Activated T-cell treated with anti-CD3 and anti-CD28 coated beads, Interleukin-2, amount 50 U/mL, for 72 hours (primary cell): Measurements from ENCODE around the gene SMO. TPM values are rescaled to one million over a fixed set of nuclear protein-coding genes. Genes with fewer than 3 reads are reported as not detected.
"Not testable (repeated sequence)": the region's sequence is repeated elsewhere in the genome, so short reads cannot be mapped to it uniquely, and the experiment has no call there.

ENCODE experiments used
- ATAC-seq, 2 donors: fragments of 150-1000 bp; cut with Tn5 transposase; replicated peaks in 1 of 2; 2 replicates each; pipeline ENCODE4 v1.10.0; 2021; ENCODE audit warnings: moderate library complexity in 2 of 2, mild to moderate bottlenecking in 1 of 2
- DNase-seq, 2 donors: peaks; one replicate each; pipeline ENCODE4 v3.0.0; 2021 to 2022; ENCODE audit warnings: mixed read lengths in 1 of 2
- H3K27ac Mint-ChIP-seq: one replicate; pipeline ENCODE4 v1.8.0; 2022; ENCODE audit warnings: mild to moderate bottlenecking, moderate library complexity, mixed read lengths
- H3K27me3 Mint-ChIP-seq: one replicate; pipeline ENCODE4 v1.8.0; 2022; ENCODE audit warnings: low read depth, mixed read lengths
- H3K36me3 Mint-ChIP-seq, 2 donors: one replicate each; pipeline ENCODE4 v1.8.0; 2022; ENCODE audit warnings: mixed read lengths in 2 of 2, mild to moderate bottlenecking in 1 of 2; ENCODE audit not compliant: insufficient read depth in 2 of 2
- H3K4me1 Mint-ChIP-seq: one replicate; pipeline ENCODE4 v1.8.0; 2022; ENCODE audit warnings: low read depth, mixed read lengths
- H3K4me3 Mint-ChIP-seq, 2 donors: one replicate each; pipeline ENCODE4 v1.8.0; 2022; ENCODE audit warnings: mild to moderate bottlenecking in 2 of 2, mixed read lengths in 2 of 2, moderate library complexity in 2 of 2
- H3K9me3 Mint-ChIP-seq, 2 donors: one replicate each; pipeline ENCODE4 v1.8.0; 2022; ENCODE audit warnings: mixed read lengths in 2 of 2
- total RNA-seq, 2 donors: library from RNA; stranded (reverse); gene quantifications; one replicate each; pipeline ENCODE4 v1.2.3, GENCODE V29; 2022

The SMO gene
- total RNA-seq, 2 donors from 2014 or later: 0.84 to 2.0 TPM

GRCh38 chr7:129161524-129162225 lies 26.8 kb upstream of the SMO start:
- peaks cover 0 to 5% of the 10 kb centered on the region in 2 donors for H3K36me3 Mint-ChIP-seq
- ATAC-seq (no peak), DNase-seq (no peak)
- H3K27ac Mint-ChIP-seq: no peak overlapping the region
- no peak overlapping the region for H3K4me3 Mint-ChIP-seq
- H3K4me1 Mint-ChIP-seq: peaks cover 3% of the 10 kb centered on the region
- H3K27me3 Mint-ChIP-seq: no peaks in the 10 kb centered on the region
- H3K9me3 Mint-ChIP-seq: no peaks in the 10 kb centered on the region

- Mint-ChIP-seq H3K36me3 (peaks cover 0 to 5% of the 10 kb centered on the region in 2 donors), H3K27me3 (peaks cover 3% of the 10 kb centered on the region), H3K9me3 (no peaks in the 10 kb centered on the region), H3K4me3 (no peak overlapping the region), H3K4me1 (peaks cover 7% of the 10 kb centered on the region), H3K27ac (no peak overlapping the region)
- ATAC-seq (no peak), DNase-seq (no peak)
Observed at GRCh38 chr7:129162732-129163131, 25.7 kb upstream of the SMO start.

DNA sequence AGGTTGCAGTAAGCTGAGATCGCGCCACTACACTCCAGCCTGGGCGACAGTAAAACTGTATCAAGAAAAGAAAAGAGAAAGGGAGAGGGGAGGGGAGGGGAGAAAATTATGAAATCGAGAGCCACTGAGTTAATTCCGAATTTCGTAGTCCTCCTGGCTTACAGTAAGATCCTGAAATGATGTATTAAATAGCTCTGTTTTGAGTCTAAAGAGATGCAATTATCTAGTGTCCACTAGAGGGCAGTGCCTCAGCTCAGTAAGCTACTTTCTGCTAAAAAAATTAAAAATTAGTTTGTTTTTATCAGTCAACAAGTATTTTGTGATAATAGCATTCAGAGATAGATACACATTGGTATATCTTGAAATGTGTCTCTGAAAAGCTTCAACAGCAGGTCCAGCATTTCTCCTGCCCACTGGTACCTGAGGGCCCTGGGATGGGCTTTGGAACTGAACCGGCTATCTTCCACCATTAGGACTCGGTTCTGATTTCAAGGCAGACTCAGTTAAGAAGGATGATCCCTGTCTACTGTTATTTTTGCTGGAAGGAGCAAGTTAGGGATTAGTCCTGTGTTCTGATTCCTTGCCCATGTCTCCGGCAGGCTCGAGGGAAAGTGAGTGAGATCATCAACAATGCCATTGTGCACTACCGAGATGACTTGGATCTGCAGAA lies 24.4 kb upstream of the SMO start:
- Mint-ChIP-seq H3K27ac (no peak overlapping the region), H3K4me1 (peaks cover 11% of the 10 kb centered on the region), H3K9me3 (no peaks in the 10 kb centered on the region), H3K36me3 (peaks cover 0 to 5% of the 10 kb centered on the region in 2 donors), H3K27me3 (peaks cover 14% of the 10 kb centered on the region), H3K4me3 (no peak overlapping the region)
- ATAC-seq (peak; percentile 43 to 61), DNase-seq (peak; percentile 10 to 33)

DNA sequence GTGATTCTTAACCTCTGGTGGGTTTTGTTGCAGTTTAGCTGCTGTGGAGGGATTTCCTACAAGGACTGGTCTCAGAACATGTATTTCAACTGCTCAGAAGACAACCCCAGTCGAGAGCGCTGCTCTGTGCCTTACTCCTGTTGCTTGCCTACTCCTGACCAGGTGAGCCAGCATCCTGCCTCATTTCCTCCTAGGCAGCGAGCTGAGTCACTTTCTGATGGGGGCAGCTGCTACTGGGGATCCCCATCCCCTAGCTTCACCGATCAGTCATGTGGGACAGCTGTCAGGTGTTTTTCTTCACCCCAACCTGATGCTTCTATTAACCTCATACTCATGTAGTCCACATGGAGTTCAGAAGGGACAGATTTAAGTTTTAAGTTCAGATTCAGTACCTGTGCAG lies 21.7 kb upstream of the SMO start:
- H3K4me1 Mint-ChIP-seq: peaks cover 25% of the 10 kb centered on the region
- no peak overlapping the region for H3K27ac Mint-ChIP-seq
- no peaks in the 10 kb centered on the region for H3K9me3 Mint-ChIP-seq
- no peak overlapping the region for H3K4me3 Mint-ChIP-seq
- peaks cover 14% of the 10 kb centered on the region for H3K27me3 Mint-ChIP-seq
- peak; percentile 52 to 57 for ATAC-seq
- peaks cover 0 to 5% of the 10 kb centered on the region in 2 donors for H3K36me3 Mint-ChIP-seq
- DNase-seq: peak; percentile 33 to 60

GRCh38 chr7:129167817-129168216 lies 20.6 kb upstream of the SMO start:
- no peak for ATAC-seq
- Mint-ChIP-seq H3K4me1 (peaks cover 25% of the 10 kb centered on the region), H3K27me3 (peaks cover 14% of the 10 kb centered on the region), H3K36me3 (peaks cover 0 to 5% of the 10 kb centered on the region in 2 donors), H3K27ac (no peak overlapping the region), H3K4me3 (peak overlapping the region; percentile 84 to 86), H3K9me3 (no peaks in the 10 kb centered on the region)
- DNase-seq: no peak

- peaks cover 18% of the 10 kb centered on the region for H3K27me3 Mint-ChIP-seq
- DNase-seq (no peak), ATAC-seq (no peak)
- H3K9me3 Mint-ChIP-seq: no peaks in the 10 kb centered on the region
- H3K27ac Mint-ChIP-seq: no peak overlapping the region
- peak overlapping the region; percentile 84 to 86 for H3K4me3 Mint-ChIP-seq
- H3K4me1 Mint-ChIP-seq: peaks cover 25% of the 10 kb centered on the region
- H3K36me3 Mint-ChIP-seq: peaks cover 0 to 5% of the 10 kb centered on the region in 2 donors
Observed at GRCh38 chr7:129168231-129169021, 20.0 kb upstream of the SMO start.

- ATAC-seq (peak; percentile 73 to 79), DNase-seq (peak; percentile 56 to 60)
- H3K27me3 Mint-ChIP-seq: peaks cover 19% of the 10 kb centered on the region
- H3K27ac Mint-ChIP-seq: no peak overlapping the region
- peak overlapping the region; percentile 84 to 86 for H3K4me3 Mint-ChIP-seq
- no peaks in the 10 kb centered on the region for H3K9me3 Mint-ChIP-seq
- peaks cover 0 to 5% of the 10 kb centered on the region in 2 donors for H3K36me3 Mint-ChIP-seq
- peaks cover 25% of the 10 kb centered on the region for H3K4me1 Mint-ChIP-seq
Observed at GRCh38 chr7:129169171-129169671, 19.2 kb upstream of the SMO start.

DNA sequence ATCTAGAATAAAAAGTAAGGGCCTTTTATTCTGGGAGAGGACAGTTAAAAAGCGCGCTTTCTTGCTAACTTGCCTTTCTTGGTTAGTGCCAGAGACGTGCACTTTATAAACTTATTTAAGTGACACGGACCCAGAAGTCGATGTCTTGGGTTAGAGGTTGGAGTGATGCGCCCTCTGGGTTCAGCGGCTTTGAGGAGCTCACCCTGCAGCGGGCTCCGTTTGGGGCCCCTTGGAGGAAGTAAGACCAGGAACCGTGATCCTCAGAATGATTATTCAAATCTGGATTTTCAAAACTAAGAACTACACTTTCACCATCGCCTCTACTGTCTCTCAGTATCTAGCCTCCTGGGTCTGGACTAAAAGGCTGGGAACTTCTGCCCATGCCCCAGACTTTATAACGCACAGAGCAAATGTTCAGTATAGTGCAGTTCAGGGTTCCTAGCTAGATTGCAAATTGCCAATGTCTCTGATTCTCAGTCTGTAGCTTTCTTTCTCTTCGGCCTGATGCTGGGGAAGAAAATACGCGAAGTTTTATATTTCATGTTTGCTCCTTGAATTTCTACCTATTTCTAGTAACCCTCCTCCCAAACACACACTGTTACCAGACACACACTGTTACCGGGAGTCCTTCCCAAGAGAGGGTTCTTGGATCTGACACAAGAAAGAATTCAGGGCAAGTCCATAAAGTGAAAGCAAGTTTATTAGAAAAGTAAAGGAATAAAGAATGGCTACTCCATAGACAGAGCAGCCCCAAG lies 18.6 kb upstream of the SMO start:
- Mint-ChIP-seq H3K27me3 (peaks cover 21% of the 10 kb centered on the region), H3K27ac (no peak overlapping the region), H3K9me3 (no peaks in the 10 kb centered on the region), H3K4me3 (peak overlapping the region; percentile 84 to 86), H3K36me3 (peaks cover 0 to 5% of the 10 kb centered on the region in 2 donors), H3K4me1 (peaks cover 25% of the 10 kb centered on the region)
- ATAC-seq: peak; percentile 79 to 84
- peak; percentile 44 to 60 for DNase-seq

DNA sequence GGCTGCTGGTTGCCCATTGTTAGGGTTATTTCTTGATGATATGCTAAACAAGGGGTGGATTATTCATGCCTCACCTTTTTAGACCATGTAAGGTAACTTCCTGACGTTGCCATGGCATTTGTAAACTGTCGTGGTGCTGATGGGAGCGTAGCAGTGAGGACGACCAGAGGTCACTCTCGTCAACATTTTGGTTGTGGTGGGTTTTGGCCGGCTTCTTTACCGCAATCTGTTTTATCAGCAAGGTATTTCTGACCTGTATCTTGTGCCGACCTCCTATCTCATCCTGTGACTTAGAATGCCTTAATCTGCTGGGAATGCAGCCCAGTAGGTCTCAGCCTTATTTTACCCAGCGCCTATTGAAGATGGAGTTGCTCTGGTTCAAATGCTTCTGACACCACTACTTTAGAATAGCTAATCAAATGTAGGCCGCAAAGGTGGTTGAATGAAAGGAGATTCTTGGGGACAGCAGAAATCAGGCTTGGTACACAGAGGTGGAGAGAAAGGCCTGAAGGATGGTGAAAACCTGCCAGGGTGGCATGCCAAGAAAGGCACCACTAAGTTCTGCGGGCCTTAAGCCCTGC lies 17.9 kb upstream of the SMO start:
- no peak for DNase-seq
- peaks cover 25% of the 10 kb centered on the region for H3K4me1 Mint-ChIP-seq
- no peak overlapping the region for H3K27ac Mint-ChIP-seq
- H3K4me3 Mint-ChIP-seq: peak overlapping the region in 1 of 2 donors; percentile 84
- H3K27me3 Mint-ChIP-seq: peaks cover 26% of the 10 kb centered on the region
- H3K36me3 Mint-ChIP-seq: no peaks in the 10 kb centered on the region
- no peak for ATAC-seq
- H3K9me3 Mint-ChIP-seq: no peaks in the 10 kb centered on the region

GRCh38 chr7:129173861-129174260 lies 14.6 kb upstream of the SMO start:
- H3K36me3 Mint-ChIP-seq, ATAC-seq, H3K4me3 Mint-ChIP-seq, H3K27ac Mint-ChIP-seq, H3K9me3 Mint-ChIP-seq, DNase-seq: not testable (repeated sequence)
- H3K27me3 Mint-ChIP-seq: peaks cover 12% of the 10 kb centered on the region
- H3K4me1 Mint-ChIP-seq: peaks cover 15% of the 10 kb centered on the region

- no peaks in the 10 kb centered on the region for H3K4me1 Mint-ChIP-seq
- H3K27ac Mint-ChIP-seq: no peak overlapping the region
- no peaks in the 10 kb centered on the region for H3K36me3 Mint-ChIP-seq
- H3K9me3 Mint-ChIP-seq: no peaks in the 10 kb centered on the region
- peaks cover 30% of the 10 kb centered on the region for H3K27me3 Mint-ChIP-seq
- DNase-seq (no peak), ATAC-seq (no peak)
- H3K4me3 Mint-ChIP-seq: no peak overlapping the region
Observed at GRCh38 chr7:129176916-129177710, 11.3 kb upstream of the SMO start.
